Caki2 (cell line): Measurements from ENCODE around the gene EIF4A2. TPM values are rescaled to one million over a fixed set of nuclear protein-coding genes. Genes with fewer than 3 reads are reported as not detected.

ENCODE experiments used
- total RNA-seq: library from RNA; depleted of rRNA; stranded (reverse); fragments of >200 nt; shearing (Covaris generic); gene quantifications from 2 replicates; pipeline ENCODE4 v1.2.3, GENCODE V29; 2014; ENCODE audit warnings: low replicate concordance; rRNA removed

EIF4A2 gene
- total RNA-seq, 1 experiment from 2014 or later, result 135 TPM

Other genes with a start within 250 kb of the EIF4A2 start
- 3.1 TPM in 1 of 2 replicates, not detected in the other for gene CRYGS, start 239.2 kb upstream of the EIF4A2 start, total RNA-seq
- gene TBCCD1, start 216.2 kb upstream of the EIF4A2 start, total RNA-seq, result 13.4 and 18.3 TPM in 2 replicates
- gene DNAJB11, start 212.9 kb upstream of the EIF4A2 start, total RNA-seq, result 30.0 and 34.0 TPM in 2 replicates
- not detected in 2 replicates for gene AHSG, start 170.5 kb upstream of the EIF4A2 start, total RNA-seq
- not detected in 2 replicates for gene FETUB, start 143.2 kb upstream of the EIF4A2 start, total RNA-seq
- not detected in 2 replicates for gene HRG, start 117.6 kb upstream of the EIF4A2 start, total RNA-seq
- gene KNG1, start 66.2 kb upstream of the EIF4A2 start, total RNA-seq, result not detected in 2 replicates
- 74.0 and 165 TPM in 2 replicates for gene RFC4, start 22.9 kb downstream of the EIF4A2 start, total RNA-seq
- not detected in 2 replicates for gene ADIPOQ, start 59.1 kb downstream of the EIF4A2 start, total RNA-seq
- 15.1 and 27.6 TPM in 2 replicates for gene ST6GAL1, start 146.9 kb downstream of the EIF4A2 start, total RNA-seq